ENCODE measurements around the gene VPS36.

DNA sequence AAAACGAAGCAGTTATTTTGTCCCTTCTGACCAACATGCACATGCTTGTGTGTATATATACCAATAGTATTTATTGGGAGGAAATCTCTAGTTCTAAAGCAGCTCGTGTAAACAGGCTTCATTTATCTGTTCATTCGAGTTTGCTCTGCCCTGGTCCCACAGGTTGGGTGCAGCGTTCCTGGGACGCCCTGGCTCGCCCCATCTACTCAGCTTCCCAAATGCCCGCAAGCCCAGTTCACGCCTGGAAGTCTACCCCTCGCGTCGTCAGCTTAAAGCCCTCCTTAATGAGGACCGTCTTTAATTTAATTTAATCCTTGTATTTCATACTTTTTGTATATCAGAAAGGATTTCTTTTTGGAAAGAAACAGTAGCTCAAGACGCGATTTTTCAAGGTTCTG is 45.1 kb downstream of the VPS36 start:
- TF ChIP-seq CTCF (IDR thresholded peaks at IDR 0.05; ENCODE audit: low read depth, low read length, poor library complexity, severe bottlenecking), result no peak
- no peak for TF ChIP-seq EZH2phosphoT487 (IDR thresholded peaks at IDR 0.05; ENCODE audit: borderline replicate concordance, low read length)
